ENCODE results near the gene ERMN. TPM values are rescaled to one million over a fixed set of nuclear protein-coding genes. Genes with fewer than 3 reads are reported as not detected.

Gene ERMN
- total RNA-seq, 2 donors from 2014 or later, result 0.55 to 0.68 TPM

- TF ChIP-seq CTCF (conservative IDR thresholded peaks at IDR 0.05), result no peak
- Mint-ChIP-seq H3K27ac (no peak overlapping the region), H3K9me3 (no peaks in the 10 kb centered on the region), H3K4me1 (no peaks in the 10 kb centered on the region), H3K4me3 (no peak overlapping the region), H3K27me3 (ENCODE audit: insufficient read depth) (no peaks in the 10 kb centered on the region), H3K36me3 (ENCODE audit: low read depth) (no peaks in the 10 kb centered on the region)
- WGBS, 2 experiments (ENCODE audit: insufficient coverage in 1 of 2, insufficient read length in 1 of 2), result 90 to 96% methylated on average over 3 of the region's 3 CpGs
- H3K27ac ChIP-seq (ENCODE audit: low read depth, low read length), result no peak overlapping the region
- H3K4me1 ChIP-seq (ENCODE audit: control insufficient read depth, insufficient read depth, low read length), result no peaks in the 10 kb centered on the region
- H3K9me3 ChIP-seq (ENCODE audit: control insufficient read depth, low read length), result no peaks in the 10 kb centered on the region
- H3K9ac ChIP-seq (ENCODE audit: extremely low read depth, low read length, poor library complexity, severe bottlenecking), result no peak overlapping the region
- H3K4me3 ChIP-seq (ENCODE audit: low read length), result no peak overlapping the region
- no peak for DNase-seq
- H3K27me3 ChIP-seq (ENCODE audit: control insufficient read depth, insufficient read depth, low read length, poor library complexity, severe bottlenecking), result no peaks in the 10 kb centered on the region
- H3K36me3 ChIP-seq (ENCODE audit: control insufficient read depth, insufficient read depth, low read length), result no peaks in the 10 kb centered on the region
Measured at GRCh38 chr2:157334797-157335196, 9.2 kb upstream of the ERMN start.

- H3K27me3 Mint-ChIP-seq (ENCODE audit: insufficient read depth), result no peaks in the 10 kb centered on the region
Measured at GRCh38 chr2:157334335-157334734, 8.7 kb upstream of the ERMN start.

GRCh38 chr2:157333304-157334047 lies 7.9 kb upstream of the ERMN start:
- Mint-ChIP-seq H3K4me1 (no peaks in the 10 kb centered on the region), H3K9me3 (no peaks in the 10 kb centered on the region), H3K4me3 (no peak overlapping the region), H3K36me3 (ENCODE audit: low read depth) (no peaks in the 10 kb centered on the region), H3K27me3 (ENCODE audit: insufficient read depth) (no peaks in the 10 kb centered on the region), H3K27ac (no peak overlapping the region)
- TF ChIP-seq CTCF (conservative IDR thresholded peaks at IDR 0.05), result no peak
- no peaks in the 10 kb centered on the region for H3K9me3 ChIP-seq (ENCODE audit: control insufficient read depth, low read length)
- no peak overlapping the region for H3K9ac ChIP-seq (ENCODE audit: extremely low read depth, low read length, poor library complexity, severe bottlenecking)
- H3K4me3 ChIP-seq (ENCODE audit: low read length), result no peak overlapping the region
- WGBS, 2 experiments (ENCODE audit: insufficient coverage in 1 of 2, insufficient read length in 1 of 2), result 87% methylated on average over 2 of the region's 2 CpGs; no CpG with 5 or more reads in 1 of the 2 experiments
- DNase-seq, result no peak
- no peak overlapping the region for H3K27ac ChIP-seq (ENCODE audit: low read depth, low read length)
- H3K27me3 ChIP-seq (ENCODE audit: control insufficient read depth, insufficient read depth, low read length, poor library complexity, severe bottlenecking), result no peaks in the 10 kb centered on the region
- no peaks in the 10 kb centered on the region for H3K36me3 ChIP-seq (ENCODE audit: control insufficient read depth, insufficient read depth, low read length)
- H3K4me1 ChIP-seq (ENCODE audit: control insufficient read depth, insufficient read depth, low read length), result no peaks in the 10 kb centered on the region

More at GRCh38 chr2:157334335-157334734, 8.7 kb upstream of the ERMN start:
- H3K9me3 Mint-ChIP-seq, result no peaks in the 10 kb centered on the region
- Histone ChIP-seq H3K36me3 (ENCODE audit: control insufficient read depth, insufficient read depth, low read length) (no peaks in the 10 kb centered on the region), H3K27me3 (ENCODE audit: control insufficient read depth, insufficient read depth, low read length, poor library complexity, severe bottlenecking) (no peaks in the 10 kb centered on the region), H3K9me3 (ENCODE audit: control insufficient read depth, low read length) (no peaks in the 10 kb centered on the region), H3K9ac (ENCODE audit: extremely low read depth, low read length, poor library complexity, severe bottlenecking) (no peak overlapping the region), H3K4me1 (ENCODE audit: control insufficient read depth, insufficient read depth, low read length) (no peaks in the 10 kb centered on the region), H3K27ac (ENCODE audit: low read depth, low read length) (no peak overlapping the region), H3K4me3 (ENCODE audit: low read length) (no peak overlapping the region)
- no peak overlapping the region for H3K4me3 Mint-ChIP-seq
- H3K27ac Mint-ChIP-seq, result no peak overlapping the region
- no peaks in the 10 kb centered on the region for H3K36me3 Mint-ChIP-seq (ENCODE audit: low read depth)
- no peaks in the 10 kb centered on the region for H3K4me1 Mint-ChIP-seq
- WGBS, 2 experiments (ENCODE audit: insufficient coverage in 1 of 2, insufficient read length in 1 of 2), result 88 to 100% methylated on average over 1 to 4 of the region's 4 CpGs
- no peak for TF ChIP-seq CTCF (conservative IDR thresholded peaks at IDR 0.05)
- DNase-seq, result no peak
